H1 (cell line): ENCODE data around the gene PTPMT1. TPM values are rescaled to one million over a fixed set of nuclear protein-coding genes. Genes with fewer than 3 reads are reported as not detected.

ENCODE experiments used
- ASH2L ChIP-seq: fragments of 200-600, 300-600 bp; sonication (generic); IDR thresholded peaks from one replicate; pipeline ENCODE4 v1.7.1; 2017; ENCODE audit warnings: low read length
- ATF3 ChIP-seq: IDR thresholded peaks from 2 replicates; pipeline ENCODE4 v1.6.1; 2011; ENCODE audit warnings: low read depth, mild to moderate bottlenecking, low read length; ENCODE audit not compliant: insufficient read depth
- BACH1 ChIP-seq: IDR thresholded peaks from 2 replicates; pipeline ENCODE4 v1.6.1; 2012; ENCODE audit warnings: low read length, improper control_type of control experiment
- BCL11A ChIP-seq, 2 experiments: IDR thresholded peaks; one replicate each; pipeline ENCODE4 v1.6.1; 2011; ENCODE audit warnings: low read depth in 2 of 2, low read length in 2 of 2, mild to moderate bottlenecking in 2 of 2
- EP300 ChIP-seq, 2 experiments: IDR thresholded peaks; 1 replicate in 1 of 2; 2 replicates in 1 of 2; pipeline ENCODE4 v1.6.1; 2011 to 2012; ENCODE audit warnings: low read depth in 2 of 2, low read length in 2 of 2, mild to moderate bottlenecking in 2 of 2, borderline replicate concordance in 1 of 2, inconsistent platforms in 1 of 2, moderate library complexity in 1 of 2
- GABPA ChIP-seq: IDR thresholded peaks from 2 replicates; pipeline ENCODE4 v1.6.1; 2011; ENCODE audit warnings: mild to moderate bottlenecking, low read length, moderate library complexity, borderline replicate concordance; ENCODE audit not compliant: insufficient read depth
- NRF1 ChIP-seq: IDR thresholded peaks from 2 replicates; pipeline ENCODE4 v1.6.1; 2011; ENCODE audit warnings: mild to moderate bottlenecking, low read depth, low read length, improper control_type of control experiment
- POLR2A ChIP-seq, 2 experiments: IDR thresholded peaks; 1 replicate in 1 of 2; 2 replicates in 1 of 2; pipeline ENCODE4 v1.6.1; 2011; ENCODE audit warnings: low read depth in 2 of 2, low read length in 2 of 2, mild to moderate bottlenecking in 2 of 2; ENCODE audit errors: control extremely low read depth in 1 of 2
- RFX5 ChIP-seq: IDR thresholded peaks from 2 replicates; pipeline ENCODE4 v1.6.1; 2011; ENCODE audit warnings: low read depth, low read length, improper control_type of control experiment, borderline replicate concordance
- SIRT6 ChIP-seq: IDR thresholded peaks from one replicate; pipeline ENCODE4 v1.7.1; 2012; ENCODE audit warnings: low read length, inconsistent platforms
- SUZ12 ChIP-seq: fragments of 200-600 bp; sonication (generic); IDR thresholded peaks from 2 replicates; pipeline ENCODE4 v1.6.1; 2012; ENCODE audit warnings: mild to moderate bottlenecking, inconsistent platforms, low read length, moderate library complexity, mixed read lengths
- TBP ChIP-seq: IDR thresholded peaks from 2 replicates; pipeline ENCODE4 v1.6.1; 2011; ENCODE audit warnings: low read depth, low read length, improper control_type of control experiment
- USF2 ChIP-seq: IDR thresholded peaks from 2 replicates; pipeline ENCODE4 v1.6.1; 2011; ENCODE audit warnings: low read length, improper control_type of control experiment
- polyA plus RNA-seq, 7 experiments: library from polyadenylated mRNA; depleted of rRNA in 3 of 7; stranded (reverse) in 5 of 7; unstranded in 2 of 7; fragments of >200 nt in 5 of 7; fragments of 200-250 nt in 2 of 7; gene quantifications; 1 replicate in 5 of 7; 2 replicates in 1 of 7; 4 replicates in 1 of 7; pipeline versions ENCODE4 v1.2.1 to v1.2.3, GENCODE V29; 2011 to 2013; ENCODE audit warnings: missing spikeins in 2 of 7, mixed read lengths in 2 of 7
- total RNA-seq: library from RNA; stranded (reverse); fragmentation: NEBNext Ultra II Directional; extraction: Animal tissue kit (Norgen Biotek cat#: 25700); gene quantifications from 2 replicates; pipeline ENCODE4 v1.2.1, GENCODE V29; 2021

PTPMT1 gene
- total and polyA plus RNA-seq, 2 of the 8 experiments (the other 6 are each of a cell fraction or from before 2014, with no cell fraction given), result 44.8 to 105 TPM

- 0 out of 2 replicates have a peak, but pooled peaks have one; percentile 7 for TF ChIP-seq GABPA
- TF ChIP-seq EP300 (IDR thresholded peaks at IDR 0.05; ENCODE audit: borderline replicate concordance in 1 of 2, low read depth in 2 of 2, low read length in 2 of 2), result peak in 1 of 2 experiments; percentile 9; a peak in 1 of 3 replicates
- TF ChIP-seq NRF1, result no peak
- TF ChIP-seq SIRT6, result no peak
- no peak for TF ChIP-seq ATF3
- TF ChIP-seq ASH2L, result peak; percentile 70
- no peak for TF ChIP-seq RFX5
- TF ChIP-seq POLR2A (IDR thresholded peaks at IDR 0.05; ENCODE audit: control extremely low read depth in 1 of 2, low read depth in 2 of 2, low read length in 2 of 2), result peak; percentile 48 to 82
- TF ChIP-seq SUZ12, result no peak
- peak; percentile 9; the same call in 1 of the 2 replicates for TF ChIP-seq USF2
- no peak for TF ChIP-seq BCL11A (IDR thresholded peaks at IDR 0.05; ENCODE audit: low read depth in 2 of 2, low read length in 2 of 2)
- peak; percentile 61; the same call in 1 of the 2 replicates for TF ChIP-seq TBP
- 0 out of 2 replicates have a peak, but pooled peaks have one; percentile 12 for TF ChIP-seq BACH1
These were observed at the start of gene PTPMT1 (continued) for GRCh38 chr11:47565340-47566148.
